Retina (tissue), 1 donor: ENCODE measurements around the gene NHP2.
A peak's percentile ranks its signal among the peaks of the same experiment; 100 is the strongest.
"Not testable (repeated sequence)": the region's sequence is repeated elsewhere in the genome, so short reads cannot be mapped to it uniquely, and the experiment has no call there.

ENCODE experiments used
- DNase-seq: peaks from one replicate; pipeline ENCODE4 v3.0.0-alpha.2; 2016

The NHP2 gene

DNA sequence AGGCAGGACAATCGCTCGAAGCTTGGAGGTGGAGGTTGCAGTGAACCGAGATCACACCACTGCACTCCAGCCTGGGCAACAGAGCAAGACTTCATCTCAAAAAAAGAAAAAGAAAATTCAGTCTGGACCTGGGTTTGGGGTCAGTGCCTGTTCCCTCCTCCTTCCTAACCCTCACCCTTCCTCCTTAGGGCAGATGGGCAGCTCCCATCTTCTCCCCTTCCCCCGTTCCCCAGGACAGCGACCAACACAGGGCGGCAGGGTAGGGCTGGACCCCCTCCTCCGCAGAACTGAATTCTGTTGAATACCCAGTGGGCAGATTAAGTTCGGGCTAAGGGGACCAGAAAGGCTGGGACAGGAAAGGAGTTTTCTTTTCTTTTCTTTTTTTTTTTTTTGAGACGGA is 24.4 kb downstream of the NHP2 start:
- no peak for DNase-seq

DNA sequence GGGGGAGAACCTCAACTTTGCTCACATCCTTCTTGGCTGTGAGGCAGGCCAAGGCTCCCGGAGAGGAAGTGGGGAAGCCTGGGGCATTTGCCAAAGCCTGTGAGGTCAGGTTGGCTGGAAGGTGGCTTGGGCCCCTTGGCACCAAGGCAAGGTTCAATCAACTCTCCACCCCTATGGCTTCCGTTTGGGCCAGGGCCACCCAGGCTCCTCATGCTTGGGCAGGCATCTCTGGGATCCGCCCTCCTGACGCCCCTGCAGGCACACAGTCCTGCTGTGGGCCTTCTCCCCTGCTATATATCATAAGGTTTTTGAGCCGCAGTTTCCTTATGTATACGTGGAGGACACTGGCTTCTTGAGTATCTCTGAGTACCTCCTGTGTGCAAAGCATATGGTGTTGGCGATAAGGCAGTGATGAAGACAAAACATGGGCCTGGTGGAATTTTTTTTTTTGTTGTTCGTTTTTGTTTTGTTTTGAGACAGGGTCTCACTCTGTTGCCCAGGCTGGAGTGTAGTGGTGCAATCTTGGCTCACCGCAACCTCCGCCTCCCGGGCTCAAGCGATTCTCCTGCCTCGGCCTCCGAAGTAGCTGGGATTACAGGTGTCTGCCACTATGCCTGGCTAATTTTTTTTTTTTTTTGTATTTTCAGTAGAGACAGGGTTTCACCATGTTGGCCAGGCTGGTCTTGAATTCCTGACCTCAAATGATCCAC is 26.2 kb downstream of the NHP2 start:
- not testable (repeated sequence) for DNase-seq

DNA sequence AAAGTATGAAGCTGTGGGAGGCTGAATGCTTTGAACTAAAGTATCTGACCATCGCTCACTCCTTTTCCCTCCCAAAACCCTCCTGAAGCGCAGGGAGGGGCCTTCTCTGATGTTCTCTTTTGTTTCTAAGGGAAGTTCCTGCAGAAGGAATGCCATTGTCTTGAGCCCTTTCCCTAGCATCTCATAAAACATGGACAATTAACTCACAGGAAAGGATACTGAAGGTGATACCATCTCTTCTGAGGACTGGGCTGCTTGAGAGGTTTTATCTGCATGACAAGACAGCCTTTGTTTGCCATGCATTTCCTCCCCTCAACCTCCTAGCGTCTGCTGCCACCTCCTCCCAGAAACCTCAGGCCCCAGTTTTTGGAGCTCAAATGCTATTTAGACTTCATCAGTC is 27.1 kb downstream of the NHP2 start:
- no peak for DNase-seq

DNA sequence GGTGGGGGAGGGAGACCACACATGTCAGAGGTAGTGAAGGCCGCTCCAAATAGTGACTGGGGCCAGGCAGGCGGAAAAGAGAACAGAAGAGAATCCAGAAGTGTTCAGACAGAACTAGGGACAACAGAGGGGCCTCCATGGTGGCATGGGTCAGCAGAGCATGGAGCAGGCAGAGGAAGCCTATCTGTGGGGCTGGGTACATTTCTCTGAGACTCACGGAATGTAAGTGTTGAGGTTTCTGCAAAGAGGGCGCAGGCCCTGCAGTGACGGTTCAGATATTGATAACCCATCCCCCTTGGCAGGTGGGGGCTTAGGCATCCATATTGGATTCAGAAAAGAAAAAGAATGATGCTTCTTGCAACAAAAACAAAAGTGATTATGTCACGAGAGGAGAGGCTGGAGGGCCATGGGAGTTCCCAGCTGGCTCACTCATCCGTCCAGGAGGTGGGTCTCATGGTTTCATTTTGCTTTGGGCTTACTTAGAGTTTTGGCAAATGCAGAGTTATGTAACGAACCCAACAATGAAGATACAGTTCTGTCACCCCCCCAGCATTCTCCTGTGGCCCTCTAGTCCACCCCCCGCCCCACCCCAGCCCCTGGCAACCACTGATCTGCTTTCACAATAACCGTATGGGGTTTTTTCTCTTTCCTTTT is 28.3 kb downstream of the NHP2 start:
- DNase-seq: no peak

DNA sequence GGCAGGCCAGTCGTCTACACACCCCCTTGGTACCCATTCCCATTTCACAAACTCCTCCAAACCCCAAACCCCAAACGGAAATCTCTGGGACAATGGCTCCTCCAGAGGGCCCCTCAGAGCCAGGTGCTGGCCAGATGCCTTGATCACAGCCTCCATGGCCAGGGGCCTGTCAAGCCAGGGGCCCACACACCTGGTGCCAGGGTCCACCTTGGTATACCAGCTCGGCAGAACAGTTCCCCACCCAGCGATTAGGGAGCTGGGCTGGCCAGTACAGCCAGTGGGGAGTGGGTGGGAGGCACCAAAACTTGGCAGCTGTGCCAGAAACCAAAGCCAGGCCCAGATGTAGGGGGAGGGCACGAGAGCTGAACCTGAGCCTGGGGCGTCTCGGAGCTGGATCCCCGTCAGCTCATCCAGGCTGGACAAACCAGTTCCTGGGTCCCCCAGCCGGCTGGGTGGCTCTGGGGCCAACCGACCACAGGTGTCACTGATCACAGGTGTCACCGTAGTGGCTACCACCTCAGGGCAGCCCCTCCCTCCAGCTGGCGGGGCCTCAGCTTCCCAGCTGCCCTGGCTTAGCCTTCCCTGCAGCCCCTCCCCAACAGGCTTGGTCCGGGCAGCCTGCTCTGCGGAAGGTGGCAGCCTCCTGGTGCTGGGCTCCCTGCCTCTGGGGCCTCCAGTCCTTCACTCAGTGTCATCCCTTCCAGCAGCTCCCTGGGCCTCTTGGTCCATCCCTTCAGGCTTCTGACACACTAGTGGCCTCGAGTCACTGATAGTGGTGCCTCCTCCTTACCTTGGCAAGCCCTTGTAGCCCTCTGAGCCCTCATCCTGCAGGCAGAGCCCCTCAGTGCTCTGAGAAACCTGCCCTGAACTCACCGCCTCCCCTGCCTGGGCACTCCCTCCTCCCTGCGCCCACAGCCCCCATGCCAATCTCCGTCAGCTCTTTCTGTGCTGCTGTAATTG is 29.4 kb downstream of the NHP2 start:
- DNase-seq: no peak

DNA sequence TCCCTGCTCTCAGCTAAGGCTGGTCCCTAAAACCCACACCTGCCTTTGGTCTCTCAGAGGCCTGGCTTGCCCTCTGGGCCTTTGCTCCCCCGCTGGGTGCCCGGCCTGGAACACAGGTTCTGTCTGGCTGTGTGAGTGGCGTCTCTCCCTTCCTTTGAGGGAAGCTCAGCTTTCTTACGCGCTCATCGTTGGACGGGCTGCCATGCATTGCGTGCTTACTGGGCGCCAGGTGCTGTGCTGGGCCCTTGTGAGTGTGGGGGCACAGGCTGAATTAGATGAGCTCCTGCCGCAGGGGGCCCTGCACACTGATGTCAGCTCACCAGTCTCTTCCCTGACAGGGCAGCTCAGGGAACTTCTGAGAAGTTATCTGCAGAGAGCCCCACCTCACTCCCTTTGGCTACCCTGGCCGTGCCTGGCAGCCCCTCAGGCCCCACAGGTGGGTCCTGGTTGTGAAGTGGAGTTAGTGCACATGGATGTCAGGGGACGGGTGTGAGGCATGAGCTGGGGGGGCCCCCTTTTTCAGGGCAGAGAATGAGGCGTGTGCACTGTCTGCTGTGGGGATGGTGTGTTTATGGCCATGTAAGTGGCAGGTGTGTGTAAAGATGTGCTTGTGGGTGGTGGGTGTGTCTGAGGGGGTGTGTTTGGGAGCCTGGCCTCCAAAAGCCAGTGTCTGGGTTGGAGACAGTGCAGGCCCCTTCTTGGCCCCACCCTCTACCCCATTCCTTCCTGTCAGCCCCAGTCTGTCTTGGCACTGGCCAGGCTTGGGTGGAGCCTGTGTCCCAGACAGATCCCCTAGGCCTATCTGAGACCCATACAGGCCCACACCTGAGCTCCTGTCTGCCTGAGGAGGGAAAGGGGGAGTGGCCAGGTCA is 30.4 kb downstream of the NHP2 start:
- DNase-seq: no peak

DNA sequence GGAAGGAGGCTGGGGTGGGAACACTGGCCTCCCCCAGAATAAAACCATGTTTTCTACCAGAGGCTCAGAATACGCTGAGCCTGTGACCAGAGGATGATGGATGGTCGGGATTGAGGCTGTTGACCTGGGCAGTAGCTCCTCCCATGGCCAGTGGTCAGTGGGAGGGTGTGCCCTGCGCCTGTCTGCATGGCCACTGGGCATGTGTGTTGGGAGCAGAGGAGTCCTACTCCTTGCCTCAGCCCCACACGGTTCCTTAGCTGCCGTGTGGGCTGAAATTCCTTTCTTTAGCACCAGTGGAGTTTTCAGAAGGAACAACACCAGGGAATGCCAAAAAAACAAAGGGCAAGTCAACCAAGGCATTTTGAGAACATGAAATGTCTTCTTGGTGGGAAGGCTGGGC is 31.3 kb downstream of the NHP2 start:
- no peak for DNase-seq

DNA sequence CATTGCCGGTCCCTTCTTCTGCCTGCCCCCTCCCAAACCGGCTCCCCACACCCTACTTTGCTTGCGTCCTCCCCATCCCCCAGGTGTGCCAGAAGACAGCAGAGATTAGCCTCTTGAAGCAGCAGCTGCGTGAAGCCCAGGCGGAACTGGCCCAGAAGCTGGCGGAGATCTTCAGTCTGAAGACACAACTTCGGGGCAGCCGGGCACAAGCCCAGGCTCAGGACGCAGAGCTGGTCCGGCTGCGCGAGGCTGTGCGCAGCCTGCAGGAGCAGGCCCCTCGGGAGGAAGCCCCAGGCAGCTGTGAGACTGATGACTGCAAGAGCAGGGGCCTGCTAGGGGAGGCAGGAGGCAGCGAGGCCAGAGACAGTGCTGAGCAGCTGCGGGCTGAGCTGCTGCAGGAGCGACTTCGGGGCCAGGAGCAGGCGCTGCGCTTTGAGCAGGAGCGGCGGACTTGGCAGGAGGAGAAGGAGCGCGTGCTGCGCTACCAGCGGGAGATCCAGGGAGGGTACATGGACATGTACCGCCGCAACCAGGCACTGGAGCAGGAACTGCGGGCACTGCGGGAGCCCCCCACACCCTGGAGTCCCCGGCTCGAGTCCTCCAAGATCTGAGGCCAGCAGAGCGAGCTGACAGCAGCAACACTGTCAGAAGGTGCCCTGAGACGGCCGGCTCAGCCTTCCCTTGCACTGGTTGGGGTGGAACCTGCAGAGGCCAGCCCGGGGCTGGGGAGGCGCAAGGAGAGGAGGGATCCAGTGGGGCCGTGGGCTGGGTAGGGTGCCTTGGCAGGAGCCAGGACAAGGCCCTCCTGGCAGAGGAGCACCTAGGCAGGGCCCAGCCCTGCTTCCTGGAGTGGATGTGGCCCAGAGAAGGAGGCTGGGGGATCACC is 32.1 kb downstream of the NHP2 start:
- peak; percentile 25 for DNase-seq

DNA sequence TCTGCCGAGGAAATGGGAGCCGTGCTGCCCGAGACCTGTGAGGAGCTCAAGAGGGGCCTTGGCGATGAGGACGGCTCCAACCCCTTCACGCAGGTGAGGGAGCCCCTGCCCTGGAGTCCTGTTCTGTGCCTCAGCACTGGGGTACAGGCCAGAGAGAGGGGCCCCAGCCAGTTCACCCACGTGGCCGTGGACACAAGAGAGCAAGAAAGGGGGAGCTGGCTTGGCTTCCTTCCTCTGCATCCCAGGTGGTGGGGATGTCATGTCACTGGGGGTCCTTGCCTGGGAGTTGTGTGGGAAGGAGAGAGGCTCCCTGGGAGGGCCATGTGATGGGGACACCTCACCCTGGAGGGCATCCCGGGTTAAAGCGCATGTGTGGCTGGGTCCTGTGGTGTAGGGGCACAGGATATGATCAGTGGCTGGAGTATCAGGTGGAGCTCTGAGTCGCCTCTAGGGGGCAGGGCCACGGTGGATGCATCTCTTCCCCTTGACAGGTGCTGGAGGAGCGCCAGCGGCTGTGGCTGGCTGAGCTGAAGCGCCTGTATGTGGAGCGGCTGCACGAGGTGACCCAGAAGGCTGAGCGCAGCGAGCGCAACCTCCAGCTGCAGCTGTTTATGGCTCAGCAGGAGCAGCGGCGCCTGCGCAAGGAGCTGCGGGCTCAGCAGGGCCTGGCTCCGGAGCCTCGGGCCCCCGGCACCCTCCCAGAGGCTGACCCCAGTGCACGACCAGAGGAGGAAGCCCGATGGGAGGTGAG is 32.9 kb downstream of the NHP2 start:
- peak; percentile 73 for DNase-seq

DNA sequence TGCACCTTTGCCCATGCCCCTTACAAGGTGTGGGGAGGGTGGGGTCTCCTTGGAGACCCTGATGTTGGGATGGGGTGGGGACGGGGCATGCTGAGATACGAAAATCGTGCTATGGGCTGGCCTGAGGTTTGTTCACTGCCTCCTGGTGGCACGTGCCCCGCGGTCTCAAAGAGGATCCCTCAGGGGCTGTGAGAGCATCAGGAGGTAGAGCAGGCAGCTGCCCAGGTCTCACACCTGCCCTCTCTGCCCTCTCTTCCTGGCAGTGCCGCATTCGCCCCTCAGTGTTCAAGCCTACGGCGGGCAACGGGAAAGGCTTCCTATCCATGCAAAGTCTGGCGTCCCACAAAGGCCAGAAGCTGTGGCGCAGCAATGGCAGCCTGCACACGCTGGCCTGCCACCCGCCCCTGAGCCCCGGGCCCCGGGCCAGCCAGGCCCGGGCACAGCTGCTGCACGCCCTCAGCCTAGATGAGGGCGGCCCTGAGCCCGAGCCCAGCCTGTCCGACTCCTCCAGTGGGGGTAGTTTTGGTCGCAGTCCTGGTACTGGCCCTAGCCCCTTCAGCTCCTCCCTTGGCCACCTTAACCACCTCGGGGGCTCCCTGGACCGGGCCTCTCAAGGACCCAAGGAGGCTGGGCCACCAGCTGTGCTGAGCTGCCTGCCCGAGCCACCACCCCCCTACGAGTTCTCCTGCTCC is 33.6 kb downstream of the NHP2 start:
- no peak for DNase-seq

DNA sequence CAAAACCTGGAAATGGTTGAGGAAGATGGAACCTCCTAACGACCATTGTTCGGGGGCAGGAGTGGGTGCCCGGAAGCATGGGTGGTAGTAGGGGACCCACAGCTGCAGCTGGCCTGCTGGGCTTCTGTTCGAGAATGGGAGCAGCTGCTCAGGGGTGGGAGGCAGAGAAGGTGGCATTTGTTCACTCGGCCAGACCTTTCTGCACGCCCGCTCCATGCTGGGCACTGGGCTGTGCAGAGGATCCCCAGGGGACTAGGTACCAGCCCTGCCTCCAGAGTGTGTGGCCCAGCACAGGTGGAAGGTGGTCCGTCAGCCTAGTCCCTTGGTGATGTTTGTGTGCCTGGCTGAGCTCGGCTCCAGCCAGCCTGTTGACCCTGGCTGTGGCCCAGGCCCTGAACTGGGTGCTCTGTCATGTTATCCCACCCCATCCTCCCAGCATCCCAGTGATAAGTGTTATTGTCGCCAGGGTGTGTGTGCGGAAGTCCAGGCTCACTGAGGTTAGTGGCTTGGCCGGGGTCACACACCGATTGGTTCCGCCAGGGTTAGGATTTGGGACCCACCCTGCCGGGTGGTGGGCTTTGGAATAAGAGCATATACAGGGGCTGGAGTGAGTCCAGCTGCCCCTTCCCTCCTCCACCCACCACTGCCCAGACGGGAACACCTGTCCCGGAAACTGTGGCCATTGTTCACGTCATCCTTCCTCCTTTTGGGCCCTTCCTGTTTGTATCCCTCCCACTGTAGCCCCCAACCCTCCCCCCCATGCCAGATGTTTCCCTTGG is 35.6 kb downstream of the NHP2 start:
- DNase-seq: no peak

DNA sequence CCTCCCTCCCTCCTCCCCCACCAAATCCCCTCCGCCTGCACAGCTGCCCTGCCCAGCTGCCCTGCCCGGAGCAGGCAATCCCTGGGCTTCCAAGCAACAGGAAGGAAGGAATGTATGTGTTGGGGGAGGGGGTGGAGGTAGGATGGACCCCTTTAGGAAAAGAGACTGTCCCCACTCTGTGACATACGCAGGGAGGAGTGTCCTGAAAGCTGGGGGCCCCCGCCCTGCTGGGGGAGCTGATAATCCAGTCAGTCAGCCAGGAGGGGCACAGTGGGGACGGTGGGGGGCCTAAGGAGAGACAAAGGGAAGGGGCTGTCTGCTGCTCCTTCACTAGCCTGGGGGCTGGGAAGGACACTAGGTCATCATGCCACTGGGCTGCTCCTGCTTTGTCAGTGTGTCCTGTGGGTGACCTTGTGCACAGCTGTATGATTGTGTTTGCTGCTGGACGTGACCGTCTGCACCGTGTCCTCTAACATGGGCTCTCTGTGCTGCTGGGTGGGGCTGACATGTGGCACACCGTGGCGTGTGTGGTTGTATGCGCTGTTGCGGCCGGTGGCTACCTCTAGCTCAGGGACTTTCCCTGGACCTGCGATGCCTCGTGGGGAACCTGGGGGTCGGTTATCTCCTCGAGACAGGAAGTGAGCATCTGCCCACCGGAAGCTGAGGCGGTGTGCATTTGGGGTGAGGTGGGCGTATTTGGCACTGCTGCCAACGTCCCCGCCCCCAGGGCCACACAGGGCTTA is 37.4 kb downstream of the NHP2 start:
- DNase-seq: peak; percentile 55

DNA sequence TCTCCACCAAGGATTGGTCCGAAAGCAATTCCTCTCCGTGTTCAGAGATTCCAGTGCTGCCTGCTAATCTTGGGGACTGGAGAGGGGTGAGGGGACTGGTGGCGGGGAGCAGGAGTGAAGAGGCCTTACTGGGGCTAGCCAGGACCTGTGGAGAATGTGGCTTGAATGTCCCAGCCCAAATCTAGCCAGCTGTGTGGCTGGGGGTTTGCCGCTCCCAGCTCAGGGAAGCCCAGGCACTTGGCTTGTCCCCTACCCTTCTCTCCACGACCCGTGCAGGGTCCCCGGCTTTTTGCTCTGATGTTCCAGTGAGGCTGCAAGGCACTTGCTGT is 37.9 kb downstream of the NHP2 start:
- no peak for DNase-seq

DNA sequence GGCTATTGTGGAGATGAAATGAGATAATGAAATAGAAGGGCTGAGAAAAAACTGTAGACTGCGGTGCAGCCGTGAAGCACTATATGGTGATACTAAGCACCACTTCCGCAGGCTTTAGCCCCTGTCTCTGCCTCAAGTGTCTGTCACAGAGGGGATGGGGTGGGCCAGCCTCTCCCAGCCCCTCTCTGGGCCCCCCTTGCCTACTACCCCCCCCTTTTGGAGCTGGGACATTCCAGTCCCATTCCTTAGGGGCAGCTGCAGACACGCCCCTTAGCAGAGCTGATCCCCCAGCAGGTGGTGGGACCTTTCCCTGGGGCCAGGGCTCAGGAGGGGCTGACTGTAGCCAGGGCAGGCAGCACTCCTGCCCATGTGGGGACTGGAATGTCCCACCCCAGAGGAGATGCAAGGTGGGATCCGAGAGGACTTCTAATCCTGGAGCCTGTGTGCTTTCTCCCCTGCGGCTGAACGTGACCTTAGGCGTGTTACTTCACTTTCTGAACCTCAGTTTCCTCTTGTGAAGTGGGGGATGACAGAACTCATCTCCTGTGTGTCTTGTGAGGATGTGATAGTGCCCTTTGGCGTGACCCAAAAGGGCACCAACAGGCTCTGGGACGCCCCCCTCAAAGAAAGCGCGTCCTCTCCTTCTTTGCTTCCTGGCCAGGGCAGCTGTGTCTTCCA is 38.4 kb downstream of the NHP2 start:
- peak; percentile 45 for DNase-seq

DNA sequence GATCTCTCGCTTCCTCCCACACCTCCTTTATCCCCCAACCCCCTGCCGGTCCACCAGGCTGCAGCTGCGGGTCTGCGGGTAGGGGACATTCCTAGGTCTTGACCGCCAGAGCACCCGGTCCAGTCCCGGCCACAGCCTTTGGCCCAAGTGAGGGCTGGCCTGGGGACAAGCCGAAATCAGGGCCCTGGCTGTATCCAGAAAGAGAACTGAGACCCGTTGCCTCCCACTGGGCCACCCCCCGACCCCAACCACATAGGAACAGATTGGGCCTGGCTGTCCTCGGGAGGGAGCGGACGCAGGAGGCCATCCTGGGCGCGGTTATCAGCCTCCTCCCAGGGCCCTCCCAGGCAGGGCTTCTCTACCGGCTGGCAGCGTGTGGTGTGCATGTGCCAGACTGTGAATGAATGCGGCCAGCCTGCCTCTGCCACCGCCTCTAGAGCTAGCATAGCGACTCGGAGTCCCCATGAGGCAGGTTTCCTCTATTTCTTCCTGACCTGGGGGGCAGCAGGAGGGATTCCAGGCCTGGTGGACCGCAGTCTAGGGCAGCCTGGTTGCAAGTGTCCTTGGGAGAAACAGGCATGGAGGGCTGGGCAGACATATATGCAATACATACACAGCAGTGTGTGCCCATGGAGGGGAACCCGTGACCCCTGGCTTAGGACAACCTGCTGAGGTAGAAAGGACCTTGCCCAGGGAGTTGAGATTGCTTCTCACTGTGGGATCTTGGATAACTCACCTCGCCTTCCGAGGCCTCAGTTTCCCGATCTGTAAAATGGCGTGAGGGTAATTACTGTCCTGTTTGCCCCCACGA is 39.2 kb downstream of the NHP2 start:
- DNase-seq: peak; percentile 67

DNA sequence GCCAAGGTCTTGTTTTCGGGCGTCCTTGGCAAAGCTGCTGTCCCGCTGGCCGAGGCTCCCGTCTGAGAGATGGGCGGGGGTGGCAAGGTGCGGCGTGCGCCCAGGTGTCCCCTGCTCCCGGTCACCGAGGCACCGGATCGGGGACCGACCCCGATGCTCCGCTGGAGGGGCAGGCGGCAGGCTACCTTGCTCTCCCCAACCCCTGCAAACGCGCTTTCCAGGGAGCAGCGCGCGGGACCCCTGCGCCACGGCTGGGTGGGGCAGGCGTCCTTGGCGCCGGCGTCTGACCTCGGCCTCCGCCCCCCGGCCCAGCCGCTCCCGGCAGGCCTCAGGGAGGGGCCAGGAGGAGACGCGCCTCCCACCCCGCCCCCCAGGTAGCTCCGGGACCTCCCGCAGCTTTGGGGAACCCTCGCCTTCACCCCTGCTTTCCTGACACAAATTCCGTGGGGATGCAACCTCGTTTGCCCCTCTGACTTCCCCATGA is 39.8 kb downstream of the NHP2 start:
- peak; percentile 45 for DNase-seq
